Lower lobe of right lung (tissue), 2 donors: ENCODE data around the gene CERKL. TPM values are rescaled to one million over a fixed set of nuclear protein-coding genes. Genes with fewer than 3 reads are reported as not detected.

Experiments
- ATAC-seq, 2 donors: fragments of 200-7000 bp; cut with Tn5 transposase; one replicate each; pipeline ENCODE4 v1.9.1; 2020 to 2022; ENCODE audit warnings: mild to moderate bottlenecking in 2 of 2, moderate library complexity in 2 of 2
- DNase-seq: peaks from one replicate; pipeline ENCODE4 v3.0.0-alpha.2; 2020
- H3K27ac ChIP-seq: fragments of 200-600 bp; one replicate; pipeline ENCODE4 v1.8.0; 2022
- H3K27me3 ChIP-seq: fragments of 200-600 bp; one replicate; pipeline ENCODE4 v1.8.0; 2022; ENCODE audit warnings: low read depth
- H3K36me3 ChIP-seq: fragments of 200-600 bp; one replicate; pipeline ENCODE4 v1.8.0; 2022; ENCODE audit warnings: mild to moderate bottlenecking
- H3K4me1 ChIP-seq: fragments of 200-600 bp; one replicate; pipeline ENCODE4 v1.8.0; 2022
- H3K4me3 ChIP-seq: fragments of 200-600 bp; one replicate; pipeline ENCODE4 v1.8.0; 2022; ENCODE audit warnings: mild to moderate bottlenecking
- H3K9me3 ChIP-seq: fragments of 200-600 bp; one replicate; pipeline ENCODE4 v1.8.0; 2022
- CTCF ChIP-seq: fragments of 200-600 bp; IDR thresholded peaks from one replicate; pipeline ENCODE4 v1.8.0; 2022; ENCODE audit warnings: antibody characterized with exemption, mild to moderate bottlenecking
- intact Hi-C: fragments of 100-400 bp; cut with DNase I; formaldehyde crosslinking; loops from one replicate; pipeline ENCODE4 v1.11.0; 2022
- total RNA-seq: library from RNA; stranded (reverse); fragmentation: NEBNext Ultra II Directional; extraction: Animal tissue kit (Norgen Biotek cat#: 25700); gene quantifications from one replicate; pipeline ENCODE4 v1.2.1, GENCODE V29; 2021
- donor health status: DM: no; HTN: yes; CAD: no; lungs with severe emphysema.

CERKL gene
- total RNA-seq, 1 donor from 2014 or later, result 1.7 TPM

DNA sequence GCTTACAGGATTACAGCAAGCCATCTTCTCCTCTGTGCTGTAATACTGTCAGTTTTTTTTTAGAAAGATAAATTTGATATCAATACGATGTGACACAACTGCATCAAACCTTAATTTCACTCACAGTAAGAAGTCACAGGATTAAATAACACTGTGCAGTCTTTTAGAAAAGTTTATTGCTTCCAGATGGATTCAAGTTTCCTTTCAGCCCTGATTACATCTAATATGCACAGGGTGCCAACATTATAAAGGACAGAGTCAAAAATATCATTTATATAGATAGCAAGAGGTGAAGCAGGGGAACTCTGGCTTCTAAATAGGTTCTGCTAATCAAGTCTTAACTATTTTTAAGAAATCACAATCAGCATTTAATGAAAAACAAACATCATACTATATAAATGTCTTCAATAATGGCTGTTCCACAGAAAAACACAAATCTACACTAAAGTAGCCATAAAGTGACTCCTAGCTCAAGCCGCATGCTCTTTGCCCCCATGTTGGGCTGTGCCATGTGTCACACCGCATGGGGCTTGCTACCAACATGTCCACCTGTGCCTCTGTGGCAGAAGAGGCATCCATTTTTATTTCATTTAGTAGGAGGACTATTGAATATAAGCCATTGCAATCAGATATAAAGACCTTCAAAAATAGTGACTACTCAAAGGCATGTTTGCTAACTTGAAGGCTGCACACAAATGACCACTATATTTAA is 35.0 kb downstream of the CERKL start:
- no peak for TF ChIP-seq CTCF
- no peaks in the 10 kb centered on the region for H3K9me3 ChIP-seq
- intact Hi-C loops, result no loop called here

DNA sequence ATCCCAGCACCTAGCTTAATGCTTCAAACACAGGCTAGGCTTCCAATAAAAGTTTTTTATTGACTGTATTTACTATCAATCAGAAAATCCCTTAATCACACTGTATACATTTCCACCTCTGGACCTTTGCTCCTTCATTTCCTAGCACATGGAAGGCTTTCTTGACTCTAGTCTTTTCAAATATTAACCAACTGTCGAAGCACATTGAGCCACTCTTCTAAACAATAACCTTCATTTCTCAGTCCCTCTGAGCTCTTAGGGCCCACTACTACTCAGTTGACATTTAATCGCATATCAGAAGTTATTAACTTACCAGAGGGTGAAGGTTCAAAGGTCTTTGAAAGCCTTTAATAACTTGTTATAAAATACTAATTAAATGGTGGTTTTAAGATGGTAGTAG is 37.4 kb downstream of the CERKL start:
- no peaks in the 10 kb centered on the region for H3K4me1 ChIP-seq
- no peaks in the 10 kb centered on the region for H3K36me3 ChIP-seq
- no peak overlapping the region for H3K4me3 ChIP-seq
- no peak for TF ChIP-seq CTCF
- ATAC-seq (no peak), DNase-seq (no peak)
- H3K9me3 ChIP-seq, result no peaks in the 10 kb centered on the region
- intact Hi-C loops, result no loop called here
- peaks cover 5% of the 10 kb centered on the region for H3K27me3 ChIP-seq
- no peak overlapping the region for H3K27ac ChIP-seq

More for the DNA sequence above, 35.0 kb downstream of the CERKL start:
- Histone ChIP-seq H3K4me1 (no peaks in the 10 kb centered on the region), H3K36me3 (no peaks in the 10 kb centered on the region), H3K27me3 (peaks cover 5% of the 10 kb centered on the region), H3K27ac (no peak overlapping the region), H3K4me3 (no peak overlapping the region)
- ATAC-seq (no peak), DNase-seq (no peak)

GRCh38 chr2:181616715-181617114 is 40.2 kb downstream of the CERKL start:
- Histone ChIP-seq H3K4me3 (no peak overlapping the region), H3K36me3 (no peaks in the 10 kb centered on the region), H3K9me3 (no peaks in the 10 kb centered on the region), H3K4me1 (no peaks in the 10 kb centered on the region), H3K27ac (no peak overlapping the region), H3K27me3 (no peaks in the 10 kb centered on the region)
- ATAC-seq, result no peak
- DNase-seq, result no peak
- intact Hi-C loops, result no loop called here
- TF ChIP-seq CTCF, result no peak

- Histone ChIP-seq H3K4me3 (no peak overlapping the region), H3K4me1 (no peaks in the 10 kb centered on the region), H3K27ac (no peak overlapping the region), H3K9me3 (no peaks in the 10 kb centered on the region), H3K27me3 (no peaks in the 10 kb centered on the region), H3K36me3 (no peaks in the 10 kb centered on the region)
- no peak for TF ChIP-seq CTCF
- ATAC-seq (no peak), DNase-seq (no peak)
- intact Hi-C loops, result no loop called here
Observed at GRCh38 chr2:181614874-181615638, 41.8 kb downstream of the CERKL start.

DNA sequence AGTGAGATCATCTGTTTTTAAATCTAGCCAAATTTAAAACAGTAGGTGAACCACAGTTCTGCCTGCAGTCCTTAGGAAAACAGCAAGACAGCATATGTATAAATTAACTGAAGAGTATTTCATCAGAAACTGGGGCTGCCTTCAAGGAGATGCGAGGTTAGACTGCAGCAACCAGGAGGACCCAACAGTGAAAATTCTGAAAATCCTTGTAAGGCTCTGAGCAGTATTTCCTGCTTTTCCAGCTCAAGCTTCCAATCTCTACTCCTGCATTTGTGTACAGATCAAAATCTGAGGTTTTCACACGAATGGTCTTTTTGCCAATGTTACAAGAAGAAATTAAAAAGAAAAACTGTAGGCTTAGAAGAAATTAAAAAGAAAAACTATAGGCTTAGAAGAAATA is 43.7 kb downstream of the CERKL start:
- ATAC-seq (no peak), DNase-seq (no peak)
- Histone ChIP-seq H3K9me3 (no peaks in the 10 kb centered on the region), H3K27ac (no peak overlapping the region), H3K4me1 (no peaks in the 10 kb centered on the region), H3K27me3 (no peaks in the 10 kb centered on the region), H3K36me3 (no peaks in the 10 kb centered on the region), H3K4me3 (no peak overlapping the region)
- no peak for TF ChIP-seq CTCF
- intact Hi-C loops, result no loop called here
